ENCODE results near the gene MARK1. TPM values are rescaled to one million over a fixed set of nuclear protein-coding genes. Genes with fewer than 3 reads are reported as not detected.
"Not testable (repeated sequence)": the region's sequence is repeated elsewhere in the genome, so short reads cannot be mapped to it uniquely, and the experiment has no call there.

The MARK1 gene
- polyA plus RNA-seq, 3 donors = not detected

- H3K4me1 ChIP-seq (ENCODE audit: control insufficient read depth in 1 of 2, insufficient read depth in 2 of 2, low read length in 2 of 2) = peaks cover 12 to 14% of the 10 kb centered on the region in 2 donors
- no peaks in the 10 kb centered on the region for H3K36me3 ChIP-seq (replicated peaks in 1 of 2; ENCODE audit: control insufficient read depth in 1 of 2, insufficient read depth in 2 of 2, low read length in 2 of 2)
- H4K20me1 ChIP-seq (ENCODE audit: insufficient read depth, low read length) = no peaks in the 10 kb centered on the region
- no peak overlapping the region for H3K27ac ChIP-seq (ENCODE audit: low read depth in 1 of 2, low read length in 2 of 2)
- Mint-ChIP-seq H3K27me3 (ENCODE audit: low read depth in 3 of 3) (peaks cover 0 to 9% (median 5%) of the 10 kb centered on the region in 3 donors), H3K4me3 (no peak overlapping the region), H3K36me3 (no peaks in the 10 kb centered on the region), H3K9me3 (peaks cover 0 to 4% (median 0%) of the 10 kb centered on the region in 7 donors), H3K4me1 (peaks cover 17% of the 10 kb centered on the region), H3K27ac (no peak overlapping the region)
- no peak overlapping the region for H3K9ac ChIP-seq (ENCODE audit: insufficient read depth, low read length, poor library complexity, severe bottlenecking)
- no peaks in the 10 kb centered on the region for H3K79me2 ChIP-seq (ENCODE audit: insufficient read depth, low read length)
- H3K4me3 ChIP-seq (replicated peaks in 1 of 3; ENCODE audit: low read depth in 2 of 3, low read length in 3 of 3) = no peak overlapping the region
- no peak for DNase-seq
- H3K27me3 ChIP-seq (ENCODE audit: control insufficient read depth in 2 of 2, insufficient read depth in 2 of 2, low read length in 2 of 2) = no peaks in the 10 kb centered on the region
- peak overlapping the region; percentile 13 for H2AFZ ChIP-seq (ENCODE audit: insufficient read depth, low read depth, low read length, poor library complexity, severe bottlenecking)
- 67% methylated on average over 3 of the region's 10 CpGs for WGBS (ENCODE audit: insufficient coverage)
- no peaks in the 10 kb centered on the region for H3K9me3 ChIP-seq (replicated peaks in 1 of 2; ENCODE audit: control insufficient read depth in 1 of 2, insufficient read depth in 1 of 2, low read length in 2 of 2)
- intact Hi-C loops (cut with micrococcal nuclease) = no loop called here
- no peak overlapping the region for H3K4me2 ChIP-seq (replicated peaks; ENCODE audit: extremely low read depth, low read length, poor library complexity, severe bottlenecking)
- TF ChIP-seq, protein P1, sequence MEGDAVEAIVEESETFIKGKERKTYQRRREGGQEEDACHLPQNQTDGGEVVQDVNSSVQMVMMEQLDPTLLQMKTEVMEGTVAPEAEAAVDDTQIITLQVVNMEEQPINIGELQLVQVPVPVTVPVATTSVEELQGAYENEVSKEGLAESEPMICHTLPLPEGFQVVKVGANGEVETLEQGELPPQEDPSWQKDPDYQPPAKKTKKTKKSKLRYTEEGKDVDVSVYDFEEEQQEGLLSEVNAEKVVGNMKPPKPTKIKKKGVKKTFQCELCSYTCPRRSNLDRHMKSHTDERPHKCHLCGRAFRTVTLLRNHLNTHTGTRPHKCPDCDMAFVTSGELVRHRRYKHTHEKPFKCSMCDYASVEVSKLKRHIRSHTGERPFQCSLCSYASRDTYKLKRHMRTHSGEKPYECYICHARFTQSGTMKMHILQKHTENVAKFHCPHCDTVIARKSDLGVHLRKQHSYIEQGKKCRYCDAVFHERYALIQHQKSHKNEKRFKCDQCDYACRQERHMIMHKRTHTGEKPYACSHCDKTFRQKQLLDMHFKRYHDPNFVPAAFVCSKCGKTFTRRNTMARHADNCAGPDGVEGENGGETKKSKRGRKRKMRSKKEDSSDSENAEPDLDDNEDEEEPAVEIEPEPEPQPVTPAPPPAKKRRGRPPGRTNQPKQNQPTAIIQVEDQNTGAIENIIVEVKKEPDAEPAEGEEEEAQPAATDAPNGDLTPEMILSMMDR (IDR thresholded peaks at IDR 0.05) = no peak
Observed at GRCh38 chr1:220681220-220681880, 153.4 kb downstream of the MARK1 start.

GRCh38 chr1:220682901-220683576 is 155.1 kb downstream of the MARK1 start:
- H3K4me2 ChIP-seq (replicated peaks; ENCODE audit: extremely low read depth, low read length, poor library complexity, severe bottlenecking) = no peak overlapping the region
- TF ChIP-seq, protein P1 (IDR thresholded peaks at IDR 0.05) = no peak
- H3K27ac ChIP-seq (ENCODE audit: low read depth in 1 of 2, low read length in 2 of 2) = no peak overlapping the region
- no peaks in the 10 kb centered on the region for H4K20me1 ChIP-seq (ENCODE audit: insufficient read depth, low read length)
- H3K4me1 ChIP-seq (ENCODE audit: control insufficient read depth in 1 of 2, insufficient read depth in 2 of 2, low read length in 2 of 2) = peaks cover 12 to 14% of the 10 kb centered on the region in 2 donors
- Mint-ChIP-seq H3K36me3 (no peaks in the 10 kb centered on the region), H3K9me3 (peaks cover 0 to 9% (median 4%) of the 10 kb centered on the region in 7 donors), H3K4me3 (no peak overlapping the region), H3K27me3 (ENCODE audit: low read depth in 3 of 3) (peaks cover 0 to 5% (median 4%) of the 10 kb centered on the region in 3 donors), H3K4me1 (peaks cover 17% of the 10 kb centered on the region), H3K27ac (no peak overlapping the region)
- H3K9me3 ChIP-seq (replicated peaks in 1 of 2; ENCODE audit: control insufficient read depth in 1 of 2, insufficient read depth in 1 of 2, low read length in 2 of 2) = no peaks in the 10 kb centered on the region
- H3K27me3 ChIP-seq (ENCODE audit: control insufficient read depth in 2 of 2, insufficient read depth in 2 of 2, low read length in 2 of 2) = no peaks in the 10 kb centered on the region
- H3K9ac ChIP-seq (ENCODE audit: insufficient read depth, low read length, poor library complexity, severe bottlenecking) = no peak overlapping the region
- no peak overlapping the region for H2AFZ ChIP-seq (ENCODE audit: insufficient read depth, low read depth, low read length, poor library complexity, severe bottlenecking)
- no peaks in the 10 kb centered on the region for H3K79me2 ChIP-seq (ENCODE audit: insufficient read depth, low read length)
- intact Hi-C loops (cut with micrococcal nuclease) = no loop called here
- DNase-seq = no peak
- WGBS (ENCODE audit: insufficient coverage) = 97% methylated on average over 14 of the region's 17 CpGs
- H3K36me3 ChIP-seq (replicated peaks in 1 of 2; ENCODE audit: control insufficient read depth in 1 of 2, insufficient read depth in 2 of 2, low read length in 2 of 2) = no peaks in the 10 kb centered on the region
- H3K4me3 ChIP-seq (replicated peaks in 1 of 3; ENCODE audit: low read depth in 2 of 3, low read length in 3 of 3) = no peak overlapping the region

DNA sequence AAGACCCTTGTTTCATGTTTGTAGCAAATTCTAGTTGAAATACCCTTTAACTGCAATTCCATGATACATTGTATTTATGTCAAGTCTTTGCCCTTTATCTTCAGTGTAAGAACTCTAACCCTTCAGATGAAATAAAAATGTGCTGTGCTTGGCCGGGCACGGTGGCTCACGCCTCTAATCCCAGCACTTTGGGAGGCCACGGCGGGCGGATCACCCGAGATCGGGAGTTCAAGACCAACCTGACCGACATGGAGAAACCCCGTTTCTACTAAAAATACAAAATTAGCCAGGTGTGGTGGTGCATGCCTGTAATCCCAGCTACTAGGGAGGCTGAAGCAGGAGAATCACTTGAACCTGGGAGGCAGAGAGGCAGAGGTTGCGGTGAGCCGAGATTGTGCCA is 155.8 kb downstream of the MARK1 start:
- DNase-seq; H3K27me3 Mint-ChIP-seq (ENCODE audit: low read depth in 3 of 3); H3K79me2 ChIP-seq (ENCODE audit: insufficient read depth, low read length); H3K4me3 ChIP-seq (replicated peaks in 1 of 3; ENCODE audit: low read depth in 2 of 3, low read length in 3 of 3); intact Hi-C loops (cut with micrococcal nuclease); H3K27ac Mint-ChIP-seq; H3K4me3 Mint-ChIP-seq; H3K4me2 ChIP-seq (replicated peaks; ENCODE audit: extremely low read depth, low read length, poor library complexity, severe bottlenecking); H3K27me3 ChIP-seq (ENCODE audit: control insufficient read depth in 2 of 2, insufficient read depth in 2 of 2, low read length in 2 of 2); H3K9ac ChIP-seq (ENCODE audit: insufficient read depth, low read length, poor library complexity, severe bottlenecking); H3K36me3 Mint-ChIP-seq; H3K27ac ChIP-seq (ENCODE audit: low read depth in 1 of 2, low read length in 2 of 2); H3K9me3 ChIP-seq (replicated peaks in 1 of 2; ENCODE audit: control insufficient read depth in 1 of 2, insufficient read depth in 1 of 2, low read length in 2 of 2); H3K9me3 Mint-ChIP-seq; H3K36me3 ChIP-seq (replicated peaks in 1 of 2; ENCODE audit: control insufficient read depth in 1 of 2, insufficient read depth in 2 of 2, low read length in 2 of 2); H2AFZ ChIP-seq (ENCODE audit: insufficient read depth, low read depth, low read length, poor library complexity, severe bottlenecking); H4K20me1 ChIP-seq (ENCODE audit: insufficient read depth, low read length): not testable (repeated sequence)
- 100% methylated on average over 5 of the region's 12 CpGs for WGBS (ENCODE audit: insufficient coverage)
- peaks cover 12 to 14% of the 10 kb centered on the region in 2 donors for H3K4me1 ChIP-seq (ENCODE audit: control insufficient read depth in 1 of 2, insufficient read depth in 2 of 2, low read length in 2 of 2)
- peaks cover 17% of the 10 kb centered on the region for H3K4me1 Mint-ChIP-seq
